ENCODE data around the gene SUSD6.

The SUSD6 gene

GRCh38 chr14:69571449-69572029, 39.9 kb upstream of the SUSD6 start:
- Mint-ChIP-seq H3K9me3 (no peaks in the 10 kb centered on the region), H3K36me3 (ENCODE audit: low read depth) (peaks cover 12% of the 10 kb centered on the region), H3K4me1 (peaks cover 5% of the 10 kb centered on the region), H3K4me3 (no peak overlapping the region), H3K27me3 (ENCODE audit: low read depth) (peaks cover 37% of the 10 kb centered on the region), H3K27ac (no peak overlapping the region)
- TF ChIP-seq CTCF (IDR thresholded peaks at IDR 0.05; ENCODE audit: unreplicated experiment in 3 of 3): no peak

GRCh38 chr14:69572030-69572840, 39.2 kb upstream of the SUSD6 start:
- TF ChIP-seq CTCF (IDR thresholded peaks at IDR 0.05; ENCODE audit: unreplicated experiment in 3 of 3): no peak
- peaks cover 12% of the 10 kb centered on the region for H3K36me3 Mint-ChIP-seq (ENCODE audit: low read depth)
- H3K4me1 Mint-ChIP-seq: peaks cover 5% of the 10 kb centered on the region
- H3K4me3 Mint-ChIP-seq: no peak overlapping the region
- H3K27me3 Mint-ChIP-seq (ENCODE audit: low read depth): peaks cover 39% of the 10 kb centered on the region
- no peaks in the 10 kb centered on the region for H3K9me3 Mint-ChIP-seq
- no peak overlapping the region for H3K27ac Mint-ChIP-seq

- Mint-ChIP-seq H3K27me3 (ENCODE audit: low read depth) (peaks cover 37% of the 10 kb centered on the region), H3K9me3 (no peaks in the 10 kb centered on the region), H3K4me1 (peaks cover 5% of the 10 kb centered on the region), H3K4me3 (no peak overlapping the region), H3K36me3 (ENCODE audit: low read depth) (peaks cover 12% of the 10 kb centered on the region), H3K27ac (no peak overlapping the region)
- no peak for TF ChIP-seq CTCF (IDR thresholded peaks at IDR 0.05; ENCODE audit: unreplicated experiment in 3 of 3)
These were observed 38.6 kb upstream of the SUSD6 start for GRCh38 chr14:69572841-69573135.

GRCh38 chr14:69573205-69573830, 38.1 kb upstream of the SUSD6 start:
- Mint-ChIP-seq H3K27ac (peak overlapping the region in 2 of 3 experiments; percentile 26 to 66), H3K9me3 (no peaks in the 10 kb centered on the region), H3K4me3 (peak overlapping the region; percentile 82 to 89 (median 85)), H3K4me1 (peaks cover 5% of the 10 kb centered on the region), H3K36me3 (ENCODE audit: low read depth) (peaks cover 12% of the 10 kb centered on the region), H3K27me3 (ENCODE audit: low read depth) (peaks cover 37% of the 10 kb centered on the region)
- TF ChIP-seq CTCF (IDR thresholded peaks at IDR 0.05; ENCODE audit: unreplicated experiment in 3 of 3): no peak

GRCh38 chr14:69573831-69574262, 37.5 kb upstream of the SUSD6 start:
- peak overlapping the region; percentile 82 to 89 (median 85) for H3K4me3 Mint-ChIP-seq
- no peaks in the 10 kb centered on the region for H3K9me3 Mint-ChIP-seq
- peak overlapping the region in 2 of 3 experiments; percentile 26 to 66 for H3K27ac Mint-ChIP-seq
- peaks cover 37% of the 10 kb centered on the region for H3K27me3 Mint-ChIP-seq (ENCODE audit: low read depth)
- H3K4me1 Mint-ChIP-seq: peaks cover 5% of the 10 kb centered on the region
- H3K36me3 Mint-ChIP-seq (ENCODE audit: low read depth): peaks cover 12% of the 10 kb centered on the region
- TF ChIP-seq CTCF (IDR thresholded peaks at IDR 0.05; ENCODE audit: unreplicated experiment in 3 of 3): no peak

Measured in nephron (organoid).